ENCODE measurements around the gene CDKL1.

Gene CDKL1

DNA sequence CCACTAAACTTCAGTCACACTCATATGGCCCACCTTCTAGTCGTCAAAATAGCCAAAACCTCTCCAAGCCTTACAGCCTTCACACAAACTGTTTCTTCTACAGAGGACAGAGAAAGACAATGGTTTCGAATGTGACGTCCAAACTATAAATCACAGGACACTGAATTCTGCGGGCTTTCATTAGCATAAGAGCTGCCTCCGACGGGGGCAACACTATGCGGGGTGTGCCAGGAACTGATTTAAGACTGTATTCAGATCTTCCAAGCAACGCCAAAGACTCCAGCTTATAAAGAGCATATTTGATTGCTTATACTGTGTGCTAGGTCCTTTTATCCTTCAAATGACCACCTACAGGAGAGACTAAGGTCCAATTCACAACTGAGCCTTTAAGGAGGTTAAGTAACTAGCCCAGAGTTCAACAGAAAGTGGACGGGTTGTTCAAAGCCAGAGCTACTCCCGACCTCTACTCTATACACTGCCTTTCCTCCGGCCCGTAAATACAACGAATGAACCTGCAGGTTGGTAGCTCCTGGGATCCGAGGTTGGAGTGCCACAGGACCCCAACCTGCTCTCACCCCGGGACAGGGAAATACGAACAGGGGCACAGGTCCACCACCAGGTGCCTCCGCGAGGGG, 85.2 kb downstream of the CDKL1 start:
- H3K36me3 ChIP-seq (ENCODE audit: control insufficient read depth in 2 of 2, insufficient read depth in 2 of 2, low read length in 2 of 2) = no peaks in the 10 kb centered on the region
- peak overlapping the region; percentile 76 to 93 for H3K4me3 ChIP-seq (ENCODE audit: low read length in 2 of 2)
- H3K9ac ChIP-seq (ENCODE audit: low read length in 2 of 2) = peak overlapping the region; percentile 77 to 93
- H3K4me1 ChIP-seq (ENCODE audit: control insufficient read depth, insufficient read depth, low read length) = peaks cover 16% of the 10 kb centered on the region
- no peaks in the 10 kb centered on the region for H3K9me3 ChIP-seq (ENCODE audit: control insufficient read depth in 2 of 2, low read length in 2 of 2)
- H3K27me3 ChIP-seq (ENCODE audit: control insufficient read depth in 1 of 2, insufficient read depth in 2 of 2, low read length in 2 of 2) = no peaks in the 10 kb centered on the region
- H3K27ac ChIP-seq (ENCODE audit: low read length) = peak overlapping the region; percentile 79

DNA sequence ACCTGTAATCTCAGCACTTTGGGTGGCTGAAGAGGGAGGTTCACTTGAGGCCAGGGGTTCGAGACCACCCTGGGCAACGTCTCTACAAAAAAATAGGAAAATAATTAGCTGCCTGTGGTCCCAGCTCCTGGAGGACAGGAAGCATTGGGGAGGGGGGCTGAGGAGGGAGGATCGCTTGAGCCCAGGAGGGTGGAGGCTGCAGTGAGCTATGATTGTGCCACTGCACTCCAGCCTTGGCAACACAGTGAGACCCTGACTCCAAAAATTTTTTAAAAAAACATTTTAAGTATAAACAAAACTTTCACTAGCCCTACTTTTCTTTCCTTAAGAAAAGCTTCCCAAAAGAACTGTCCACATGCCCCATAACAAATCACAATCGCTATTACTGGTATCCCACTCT, 86.2 kb downstream of the CDKL1 start:
- H3K27ac ChIP-seq (ENCODE audit: low read length) = no peak overlapping the region
- no peak overlapping the region for H3K4me3 ChIP-seq (ENCODE audit: low read length in 2 of 2)
- H3K4me1 ChIP-seq (ENCODE audit: control insufficient read depth, insufficient read depth, low read length) = peaks cover 16% of the 10 kb centered on the region
- no peaks in the 10 kb centered on the region for H3K36me3 ChIP-seq (ENCODE audit: control insufficient read depth in 2 of 2, insufficient read depth in 2 of 2, low read length in 2 of 2)
- H3K9me3 ChIP-seq (ENCODE audit: control insufficient read depth in 2 of 2, low read length in 2 of 2) = no peaks in the 10 kb centered on the region
- no peak overlapping the region for H3K9ac ChIP-seq (ENCODE audit: low read length in 2 of 2)
- H3K27me3 ChIP-seq (ENCODE audit: control insufficient read depth in 1 of 2, insufficient read depth in 2 of 2, low read length in 2 of 2) = no peaks in the 10 kb centered on the region

- Histone ChIP-seq H3K9me3 (ENCODE audit: control insufficient read depth in 2 of 2, low read length in 2 of 2) (no peaks in the 10 kb centered on the region), H3K36me3 (ENCODE audit: control insufficient read depth in 2 of 2, insufficient read depth in 2 of 2, low read length in 2 of 2) (no peaks in the 10 kb centered on the region), H3K27me3 (ENCODE audit: control insufficient read depth in 1 of 2, insufficient read depth in 2 of 2, low read length in 2 of 2) (no peaks in the 10 kb centered on the region), H3K9ac (ENCODE audit: low read length in 2 of 2) (no peak overlapping the region), H3K27ac (ENCODE audit: low read length) (no peak overlapping the region), H3K4me1 (ENCODE audit: control insufficient read depth, insufficient read depth, low read length) (peaks cover 16% of the 10 kb centered on the region), H3K4me3 (ENCODE audit: low read length in 2 of 2) (no peak overlapping the region)
Measured at GRCh38 chr14:50308363-50308915, 88.2 kb downstream of the CDKL1 start.

DNA sequence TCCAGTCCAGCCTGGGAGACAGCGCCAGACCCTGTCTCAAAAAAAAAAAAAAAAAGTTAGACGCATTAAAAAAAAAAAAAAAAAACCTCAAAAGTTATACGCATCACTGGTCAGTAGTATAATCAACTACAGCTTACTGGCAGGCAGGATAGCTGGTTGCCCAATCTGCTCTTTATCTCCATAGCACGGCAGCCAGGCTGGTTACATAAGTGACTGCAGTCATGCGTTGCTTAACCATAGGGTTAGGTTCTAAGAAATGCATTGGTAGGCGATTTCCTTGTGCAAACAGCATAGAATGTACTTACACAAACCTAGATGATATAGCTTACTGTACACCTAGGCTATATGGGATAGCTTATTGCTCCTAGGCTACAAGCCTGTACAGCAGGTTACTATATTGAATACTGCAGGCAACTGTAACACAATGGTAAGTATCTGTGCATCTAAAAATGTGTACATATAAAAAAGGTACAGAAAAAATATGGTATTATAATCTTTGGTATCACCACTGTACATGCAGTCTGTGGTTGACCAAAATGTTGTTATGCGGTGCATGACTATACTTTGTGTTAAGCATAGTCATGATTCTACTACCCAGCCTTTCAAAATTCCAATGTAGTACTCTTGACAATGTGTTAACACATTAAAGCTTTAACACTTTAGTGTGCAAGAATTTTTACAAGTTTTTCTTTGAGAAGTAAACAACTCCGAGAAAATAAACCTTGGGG, 92.8 kb downstream of the CDKL1 start:
- H3K9me3 ChIP-seq (ENCODE audit: control insufficient read depth in 2 of 2, low read length in 2 of 2) = no peaks in the 10 kb centered on the region
- no peaks in the 10 kb centered on the region for H3K36me3 ChIP-seq (ENCODE audit: control insufficient read depth in 2 of 2, insufficient read depth in 2 of 2, low read length in 2 of 2)
- no peak overlapping the region for H3K4me3 ChIP-seq (ENCODE audit: low read length in 2 of 2)
- no peak overlapping the region for H3K27ac ChIP-seq (ENCODE audit: low read length)
- no peaks in the 10 kb centered on the region for H3K27me3 ChIP-seq (ENCODE audit: control insufficient read depth in 1 of 2, insufficient read depth in 2 of 2, low read length in 2 of 2)
- no peaks in the 10 kb centered on the region for H3K4me1 ChIP-seq (ENCODE audit: control insufficient read depth, insufficient read depth, low read length)
- no peak overlapping the region for H3K9ac ChIP-seq (ENCODE audit: low read length in 2 of 2)

- Histone ChIP-seq H3K27me3 (ENCODE audit: control insufficient read depth in 1 of 2, insufficient read depth in 2 of 2, low read length in 2 of 2) (no peaks in the 10 kb centered on the region), H3K36me3 (ENCODE audit: control insufficient read depth in 2 of 2, insufficient read depth in 2 of 2, low read length in 2 of 2) (no peaks in the 10 kb centered on the region), H3K27ac (ENCODE audit: low read length) (no peak overlapping the region), H3K9me3 (ENCODE audit: control insufficient read depth in 2 of 2, low read length in 2 of 2) (no peaks in the 10 kb centered on the region), H3K4me3 (ENCODE audit: low read length in 2 of 2) (no peak overlapping the region), H3K4me1 (ENCODE audit: control insufficient read depth, insufficient read depth, low read length) (no peaks in the 10 kb centered on the region), H3K9ac (ENCODE audit: low read length in 2 of 2) (no peak overlapping the region)
Measured at GRCh38 chr14:50301914-50302313, 94.8 kb downstream of the CDKL1 start.

GRCh38 chr14:50299585-50299984, 97.1 kb downstream of the CDKL1 start:
- Histone ChIP-seq H3K9me3 (ENCODE audit: control insufficient read depth in 2 of 2, low read length in 2 of 2) (no peaks in the 10 kb centered on the region), H3K27ac (ENCODE audit: low read length) (no peak overlapping the region), H3K4me1 (ENCODE audit: control insufficient read depth, insufficient read depth, low read length) (no peaks in the 10 kb centered on the region), H3K36me3 (ENCODE audit: control insufficient read depth in 2 of 2, insufficient read depth in 2 of 2, low read length in 2 of 2) (no peaks in the 10 kb centered on the region), H3K9ac (ENCODE audit: low read length in 2 of 2) (no peak overlapping the region), H3K4me3 (ENCODE audit: low read length in 2 of 2) (no peak overlapping the region), H3K27me3 (ENCODE audit: control insufficient read depth in 1 of 2, insufficient read depth in 2 of 2, low read length in 2 of 2) (no peaks in the 10 kb centered on the region)

- peaks cover 4% of the 10 kb centered on the region in 2 donors for H3K36me3 ChIP-seq (ENCODE audit: control insufficient read depth in 2 of 2, insufficient read depth in 2 of 2, low read length in 2 of 2)
- no peaks in the 10 kb centered on the region for H3K27me3 ChIP-seq (ENCODE audit: control insufficient read depth in 1 of 2, insufficient read depth in 2 of 2, low read length in 2 of 2)
- H3K4me1 ChIP-seq (ENCODE audit: control insufficient read depth, insufficient read depth, low read length) = no peaks in the 10 kb centered on the region
- H3K27ac ChIP-seq (ENCODE audit: low read length) = no peak overlapping the region
- no peak overlapping the region for H3K9ac ChIP-seq (ENCODE audit: low read length in 2 of 2)
- no peaks in the 10 kb centered on the region for H3K9me3 ChIP-seq (ENCODE audit: control insufficient read depth in 2 of 2, low read length in 2 of 2)
- H3K4me3 ChIP-seq (ENCODE audit: low read length in 2 of 2) = no peak overlapping the region
Measured at GRCh38 chr14:50290306-50290705, 106.4 kb downstream of the CDKL1 start.

DNA sequence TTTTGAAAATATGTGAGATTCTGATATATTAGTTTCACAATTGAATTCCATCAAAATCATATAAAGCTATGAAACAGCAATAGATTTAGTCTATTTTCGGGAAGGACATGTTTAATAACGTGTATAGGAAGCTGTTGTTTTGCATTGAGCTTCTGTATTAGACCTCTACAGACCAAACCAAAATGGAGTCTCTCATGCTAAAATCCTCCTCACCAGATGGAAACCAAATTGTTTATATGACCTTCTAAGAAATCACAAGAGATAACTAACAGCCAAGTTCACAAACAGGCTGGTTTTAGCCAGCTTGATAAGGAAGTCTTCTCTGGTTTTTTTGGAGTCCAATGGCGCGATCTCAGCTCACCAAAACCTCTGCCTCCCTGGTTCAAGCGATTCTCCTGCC, 108.5 kb downstream of the CDKL1 start:
- Histone ChIP-seq H3K27ac (ENCODE audit: low read length) (no peak overlapping the region), H3K4me3 (ENCODE audit: low read length in 2 of 2) (no peak overlapping the region), H3K36me3 (ENCODE audit: control insufficient read depth in 2 of 2, insufficient read depth in 2 of 2, low read length in 2 of 2) (no peaks in the 10 kb centered on the region), H3K9ac (ENCODE audit: low read length in 2 of 2) (no peak overlapping the region), H3K9me3 (ENCODE audit: control insufficient read depth in 2 of 2, low read length in 2 of 2) (no peaks in the 10 kb centered on the region), H3K27me3 (ENCODE audit: control insufficient read depth in 1 of 2, insufficient read depth in 2 of 2, low read length in 2 of 2) (no peaks in the 10 kb centered on the region), H3K4me1 (ENCODE audit: control insufficient read depth, insufficient read depth, low read length) (no peaks in the 10 kb centered on the region)

DNA sequence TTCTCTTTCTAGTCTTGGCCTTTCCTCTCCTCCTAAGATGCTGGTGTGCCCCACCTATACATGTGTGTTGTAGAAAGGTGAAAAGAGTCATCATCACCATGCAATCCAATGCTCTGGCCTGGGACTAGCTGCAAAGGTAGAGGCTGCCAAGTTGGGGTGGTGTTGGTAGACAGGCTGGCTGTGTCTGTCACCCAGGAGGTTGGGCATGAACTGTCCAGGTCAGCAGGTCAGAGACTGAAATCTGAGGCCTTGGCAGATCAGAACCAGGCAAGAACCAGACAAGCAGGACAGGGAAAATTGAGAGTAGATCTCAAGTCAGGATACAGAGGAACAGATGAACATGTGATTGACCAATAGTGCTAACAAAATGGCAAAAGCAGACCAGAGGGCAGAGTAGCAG, 110.8 kb downstream of the CDKL1 start:
- Histone ChIP-seq H3K4me3 (ENCODE audit: low read length in 2 of 2) (no peak overlapping the region), H3K27me3 (ENCODE audit: control insufficient read depth in 1 of 2, insufficient read depth in 2 of 2, low read length in 2 of 2) (no peaks in the 10 kb centered on the region), H3K9me3 (ENCODE audit: control insufficient read depth in 2 of 2, low read length in 2 of 2) (no peaks in the 10 kb centered on the region), H3K4me1 (ENCODE audit: control insufficient read depth, insufficient read depth, low read length) (no peaks in the 10 kb centered on the region), H3K9ac (ENCODE audit: low read length in 2 of 2) (no peak overlapping the region), H3K27ac (ENCODE audit: low read length) (no peak overlapping the region), H3K36me3 (ENCODE audit: control insufficient read depth in 2 of 2, insufficient read depth in 2 of 2, low read length in 2 of 2) (no peaks in the 10 kb centered on the region)
